Stomach (tissue), 4 donors: ENCODE results near the gene RPL41.

Experiments used
- CTCF ChIP-seq, 7 experiments: fragments of 450-650 bp in 4 of 7; fragments of 200-600 bp in 3 of 7; sonication (generic) in 3 of 7; IDR thresholded peaks; one replicate each; pipeline ENCODE4 v1.5.1; 2016 to 2019; ENCODE audit warnings: antibody characterized with exemption in 7 of 7, control low read depth in 2 of 7, mild to moderate bottlenecking in 1 of 7
- EP300 ChIP-seq: sonication (generic); formaldehyde crosslinking; IDR thresholded peaks from one replicate; pipeline ENCODE4 v1.6.1; 2017; ENCODE audit warnings: antibody characterized with exemption
- POLR2A ChIP-seq, 4 donors: fragments of 450-650 bp; IDR thresholded peaks; one replicate each; pipeline ENCODE4 v1.6.1; 2016; ENCODE audit warnings: antibody characterized with exemption in 4 of 4, control low read depth in 2 of 4, mild to moderate bottlenecking in 1 of 4, moderate library complexity in 1 of 4
- POLR2AphosphoS5 ChIP-seq, 3 donors: sonication (generic); formaldehyde crosslinking; IDR thresholded peaks; one replicate each; pipeline ENCODE4 v1.6.1; 2016; ENCODE audit warnings: antibody characterized with exemption in 3 of 3

DNA sequence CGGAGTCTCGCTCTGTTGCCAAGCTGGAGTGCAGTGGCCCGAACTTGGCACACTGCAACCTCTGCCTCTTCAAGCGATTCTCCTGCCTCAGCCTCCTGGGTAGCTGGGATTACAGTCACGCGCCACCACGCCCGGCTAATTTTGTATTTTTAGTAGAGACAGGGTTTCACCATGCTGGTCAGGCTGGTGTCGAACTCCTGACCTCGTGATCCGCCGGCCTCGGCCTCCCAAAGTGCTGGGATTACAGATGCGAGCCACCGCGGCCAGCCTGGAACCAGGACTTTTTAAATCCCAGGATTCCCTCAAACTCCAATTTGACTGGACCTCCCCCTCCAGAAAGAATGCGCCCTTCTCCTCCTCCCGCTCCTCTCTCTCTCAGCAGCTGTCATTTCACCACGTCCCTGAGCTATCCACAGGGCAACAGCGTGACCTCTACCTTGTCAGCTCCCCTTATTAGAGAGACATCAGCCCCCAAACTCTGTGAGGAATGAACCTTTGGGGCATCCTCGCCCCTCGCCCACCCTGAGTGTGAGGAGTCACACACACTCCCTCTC lies 13.6 kb downstream of the RPL41 start:
- no peak for TF ChIP-seq POLR2A (IDR thresholded peaks at IDR 0.05)
- no peak for TF ChIP-seq CTCF (IDR thresholded peaks at IDR 0.05)
- TF ChIP-seq POLR2AphosphoS5 (IDR thresholded peaks at IDR 0.05) = no peak
- no peak for TF ChIP-seq EP300
